Activated CD8-positive, alpha-beta memory T cell treated with anti-CD3 and anti-CD28 coated beads, Interleukin-2, amount 50 U/mL, for 24 hours (primary cell): ENCODE data around the gene GPR180.
"Not testable (repeated sequence)": the region's sequence is repeated elsewhere in the genome, so short reads cannot be mapped to it uniquely, and the experiment has no call there.

Experiments
- DNase-seq: peaks from one replicate; pipeline ENCODE4 v3.0.0-alpha.2; 2020; ENCODE audit errors: extremely low read depth

The GPR180 gene

GRCh38 chr13:94596575-94596971 is 5.1 kb upstream of the GPR180 start:
- no peak for DNase-seq

DNA sequence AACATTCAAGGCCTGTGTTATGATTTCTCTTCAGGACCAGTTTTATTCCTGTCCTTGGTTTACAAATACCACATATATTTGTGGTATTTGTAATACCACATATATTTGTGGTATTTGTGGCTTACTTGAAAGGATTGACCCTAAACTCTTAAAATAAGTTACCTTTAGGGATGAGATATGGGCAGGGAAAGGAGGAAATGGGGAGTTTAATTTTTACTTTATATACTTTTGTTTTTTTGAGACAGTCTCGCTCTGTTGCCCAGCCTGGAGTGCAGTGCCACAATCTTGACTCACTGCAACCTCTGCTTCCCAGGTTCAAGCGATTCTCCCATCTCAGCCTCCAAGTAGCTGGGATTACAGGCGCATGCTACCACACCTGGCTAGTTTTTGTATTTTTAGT is 3.4 kb upstream of the GPR180 start:
- no peak for DNase-seq

DNA sequence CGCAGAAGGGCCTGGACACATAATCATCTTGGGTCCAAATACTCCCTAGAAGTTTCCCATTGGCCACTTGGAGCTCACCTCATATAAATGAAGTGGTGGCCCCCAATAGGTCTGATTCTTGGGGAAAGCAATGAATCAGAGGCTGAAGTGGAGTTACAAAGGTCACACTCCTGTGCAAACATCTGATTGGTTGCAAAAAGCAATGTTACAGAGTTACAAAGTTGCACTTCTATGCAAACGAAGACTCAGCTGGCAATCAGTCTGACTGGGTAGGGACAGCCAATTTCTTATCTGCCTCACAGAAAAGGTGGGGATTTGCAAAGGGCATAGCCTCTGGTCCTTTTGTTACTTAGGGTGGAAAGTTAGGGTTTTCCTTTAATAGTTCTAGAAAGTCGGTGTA is 1.8 kb upstream of the GPR180 start:
- no peak for DNase-seq

DNA sequence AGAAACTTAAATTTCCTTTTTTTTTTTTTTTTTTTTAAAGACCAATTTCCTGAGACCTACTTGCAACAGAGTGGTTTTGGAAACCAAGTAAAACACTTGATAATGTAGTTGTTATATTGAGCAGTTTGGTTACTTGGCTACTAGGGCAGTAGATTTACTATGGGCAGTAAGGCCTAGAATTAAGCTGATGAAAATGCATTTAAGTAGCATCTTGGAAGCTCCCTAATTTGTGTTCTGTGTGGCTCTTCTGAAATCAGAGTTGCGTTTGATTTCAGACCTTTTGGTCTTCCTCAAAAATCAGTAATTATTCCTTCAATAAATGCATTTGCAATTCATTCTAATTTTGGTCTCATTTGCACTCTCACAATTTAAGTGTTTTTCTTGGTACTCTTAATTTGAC is 810 bp downstream of the GPR180 start:
- DNase-seq: no peak

DNA sequence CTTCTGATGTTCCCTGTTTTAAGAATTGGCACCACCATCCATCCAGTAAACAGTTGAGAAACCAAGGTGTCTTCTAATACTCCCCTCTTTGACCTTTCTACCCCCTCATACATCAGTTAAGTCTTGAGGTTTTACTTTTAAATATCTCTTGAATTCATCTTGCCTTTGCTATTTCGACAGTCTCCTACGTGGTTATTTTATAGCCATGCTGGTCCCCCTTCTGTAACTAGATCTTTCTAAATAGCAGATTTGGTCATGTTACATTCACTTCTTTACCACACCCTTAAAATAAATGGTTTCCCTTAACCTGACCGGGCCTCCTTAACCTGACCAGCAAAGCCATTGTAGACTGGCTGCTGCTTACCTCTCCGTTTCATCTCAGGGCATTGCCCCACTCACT is 5.4 kb downstream of the GPR180 start:
- no peak for DNase-seq

GRCh38 chr13:94607939-94608338 is 6.3 kb downstream of the GPR180 start:
- DNase-seq: no peak

DNA sequence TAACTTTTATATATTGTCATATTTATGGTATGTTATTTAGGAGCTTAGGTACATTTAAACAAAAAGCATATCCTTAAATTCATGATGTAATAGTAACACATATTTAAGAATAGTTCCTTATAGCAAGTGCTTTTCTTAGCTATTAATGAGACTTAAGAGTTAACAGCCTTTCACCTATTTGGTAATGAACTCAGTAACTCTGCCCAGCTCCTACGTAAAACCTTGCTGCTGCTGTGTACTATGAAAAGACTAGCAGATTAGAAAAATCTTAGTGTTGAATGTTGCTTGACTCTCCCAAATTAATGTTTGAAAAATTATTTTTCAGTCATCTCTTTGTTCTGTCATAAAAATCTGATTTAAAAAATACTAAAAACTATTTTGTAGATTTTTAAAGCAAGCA is 6.9 kb downstream of the GPR180 start:
- no peak for DNase-seq

- DNase-seq: no peak
These were observed 7.5 kb downstream of the GPR180 start for GRCh38 chr13:94609196-94609595.

DNA sequence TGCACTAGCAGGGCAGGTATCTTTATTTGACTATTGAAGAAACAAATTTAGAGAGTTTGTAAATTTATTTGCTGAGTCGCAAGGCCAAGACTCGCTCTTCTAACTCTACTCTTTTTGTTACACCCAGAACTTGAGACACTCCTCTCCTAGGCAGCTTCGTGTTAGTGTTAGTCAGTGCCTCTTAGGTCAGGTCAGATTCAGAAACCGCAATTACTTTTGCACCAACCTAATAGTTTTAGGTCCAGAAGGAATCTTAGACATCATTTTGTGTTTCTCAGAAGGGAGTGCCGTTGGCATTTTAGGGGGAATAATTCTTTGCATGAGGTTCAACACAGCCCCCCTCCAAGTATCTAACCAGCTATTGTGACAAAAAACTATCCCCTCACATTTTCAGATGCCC is 8.8 kb downstream of the GPR180 start:
- DNase-seq: no peak

GRCh38 chr13:94612050-94612449 is 10.4 kb downstream of the GPR180 start:
- DNase-seq: no peak

DNA sequence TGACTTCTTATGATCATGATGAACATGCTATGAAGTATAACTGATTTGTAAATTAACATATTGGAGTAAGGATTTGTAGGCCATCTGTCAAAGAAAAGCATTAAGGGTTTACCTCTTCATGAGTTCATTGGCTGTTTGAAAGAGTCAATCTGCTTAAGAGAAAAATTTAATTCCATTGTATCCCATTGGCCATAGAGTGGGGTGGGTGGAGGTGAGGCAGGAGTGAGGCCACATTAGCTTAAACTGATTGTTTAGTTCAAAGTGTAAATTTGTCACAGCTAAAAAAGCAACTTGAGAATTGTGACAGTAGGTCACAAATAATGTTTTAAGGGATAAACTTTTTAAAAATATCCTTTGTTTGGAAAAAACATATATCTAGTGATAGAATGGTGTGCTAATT is 11.4 kb downstream of the GPR180 start:
- no peak for DNase-seq

GRCh38 chr13:94617389-94618000 is 15.8 kb downstream of the GPR180 start:
- no peak for DNase-seq

GRCh38 chr13:94620286-94620896 is 18.7 kb downstream of the GPR180 start:
- no peak for DNase-seq

GRCh38 chr13:94622344-94622743 is 20.7 kb downstream of the GPR180 start:
- no peak for DNase-seq

GRCh38 chr13:94623316-94623715 is 21.7 kb downstream of the GPR180 start:
- no peak for DNase-seq

DNA sequence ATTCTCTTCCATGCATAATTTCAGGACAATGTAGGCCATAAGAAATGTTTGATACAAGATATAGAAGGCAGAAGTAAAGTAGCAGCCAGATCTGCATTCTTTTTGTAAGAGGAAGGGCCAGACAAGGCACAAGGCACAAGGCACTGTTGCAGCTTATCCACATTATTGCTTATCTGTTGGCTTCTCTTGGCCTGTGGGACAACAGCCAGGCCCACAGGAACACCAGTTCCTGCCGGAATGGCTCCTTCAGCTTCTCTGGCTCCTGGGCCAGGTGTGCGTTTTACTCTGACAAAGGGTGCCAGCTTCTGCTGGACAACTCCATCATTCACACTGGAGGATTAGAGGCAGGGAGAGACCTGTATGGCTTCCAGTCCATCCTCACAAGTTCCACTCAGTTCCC is 29.2 kb downstream of the GPR180 start:
- no peak for DNase-seq

- no peak for DNase-seq
These were observed 30.7 kb downstream of the GPR180 start for GRCh38 chr13:94632226-94632980.

DNA sequence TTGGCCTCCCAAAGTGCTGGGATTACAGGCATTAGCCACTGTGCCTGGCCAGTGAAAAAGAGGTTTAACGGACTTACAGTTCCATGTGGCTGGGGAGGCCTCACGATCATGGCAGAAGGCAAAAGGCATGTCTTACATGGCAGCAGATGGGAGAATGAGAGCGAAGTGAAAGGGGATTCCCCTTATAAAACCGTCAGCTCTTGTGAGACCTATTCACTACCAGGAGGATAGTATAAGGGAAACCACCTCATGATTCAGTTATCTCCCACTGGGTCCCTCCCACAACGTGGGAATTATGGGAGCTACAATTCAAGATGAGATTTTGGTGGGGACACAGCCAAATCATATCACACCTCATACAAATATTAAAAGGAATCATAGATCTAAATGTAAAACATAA is 34.4 kb downstream of the GPR180 start:
- DNase-seq: not testable (repeated sequence)

- DNase-seq: no peak
These were observed 35.4 kb downstream of the GPR180 start for GRCh38 chr13:94636942-94637578.

DNA sequence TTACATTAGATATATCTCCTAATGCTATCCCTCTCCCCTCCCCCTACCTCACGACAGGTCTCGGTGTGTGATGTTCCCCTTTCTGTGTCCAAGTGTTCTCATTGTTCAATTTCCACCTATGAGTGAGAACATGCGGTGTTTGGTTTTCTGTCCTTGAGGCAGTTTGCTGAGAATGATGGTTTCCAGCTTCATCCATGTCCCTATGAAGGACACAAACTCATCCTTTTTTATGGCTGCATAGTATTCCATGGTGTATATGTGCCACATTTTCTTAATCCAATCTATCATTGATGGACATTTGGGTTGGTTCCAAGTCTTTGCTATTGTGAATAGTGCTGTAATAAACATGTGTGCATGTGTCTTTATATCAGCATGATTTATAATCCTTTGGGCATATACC is 36.0 kb downstream of the GPR180 start:
- not testable (repeated sequence) for DNase-seq

DNA sequence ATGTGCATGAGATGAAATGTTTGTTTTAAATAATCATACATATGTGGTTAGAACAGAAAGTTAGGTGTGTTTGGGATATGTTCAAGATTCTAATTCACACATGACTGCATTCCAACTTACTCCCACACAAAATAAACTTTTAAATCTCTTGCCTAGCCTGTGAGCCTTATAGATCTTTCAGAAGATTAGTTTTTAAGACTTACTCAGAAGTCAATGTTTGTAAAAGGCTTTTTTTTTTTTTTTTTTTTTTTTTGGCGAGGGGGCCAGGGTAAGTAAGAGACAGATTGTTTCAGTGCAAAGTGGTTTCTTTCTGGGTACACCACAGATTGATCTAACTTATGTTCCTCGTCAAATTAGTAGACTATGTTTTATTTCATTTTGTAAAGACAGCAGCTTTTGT is 39.1 kb downstream of the GPR180 start:
- DNase-seq: no peak

DNA sequence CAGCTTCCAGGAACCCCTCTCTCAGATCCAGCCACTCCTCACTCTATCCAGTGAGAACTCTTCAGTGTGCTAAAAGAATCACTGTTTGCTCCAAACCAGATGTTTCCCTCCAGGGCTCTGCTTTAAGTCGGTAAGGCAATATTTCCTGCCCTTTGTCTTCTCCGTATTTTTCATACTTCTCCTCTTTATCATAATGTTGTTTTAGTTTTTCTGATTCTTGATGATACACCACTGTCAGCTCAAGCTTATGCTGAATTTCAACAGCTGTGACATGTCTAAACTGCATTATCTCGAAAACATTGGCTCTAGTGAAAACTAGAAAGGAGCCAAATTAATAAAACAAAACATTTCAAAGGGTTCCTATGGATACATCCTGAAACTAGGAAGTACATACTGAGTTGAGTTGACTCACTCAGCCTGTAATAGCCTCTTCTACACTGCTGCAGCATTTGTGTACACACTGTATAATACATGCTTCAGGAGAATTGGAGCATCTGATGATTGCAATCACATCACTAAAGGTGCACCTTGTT is 39.8 kb downstream of the GPR180 start:
- no peak for DNase-seq

GRCh38 chr13:94646904-94647303 is 45.2 kb downstream of the GPR180 start:
- DNase-seq: no peak
